ENCODE measurements around the gene ABT1.

GRCh38 chr6:26552205-26552604 lies 44.5 kb upstream of the ABT1 start:
- TF ChIP-seq, protein P1, sequence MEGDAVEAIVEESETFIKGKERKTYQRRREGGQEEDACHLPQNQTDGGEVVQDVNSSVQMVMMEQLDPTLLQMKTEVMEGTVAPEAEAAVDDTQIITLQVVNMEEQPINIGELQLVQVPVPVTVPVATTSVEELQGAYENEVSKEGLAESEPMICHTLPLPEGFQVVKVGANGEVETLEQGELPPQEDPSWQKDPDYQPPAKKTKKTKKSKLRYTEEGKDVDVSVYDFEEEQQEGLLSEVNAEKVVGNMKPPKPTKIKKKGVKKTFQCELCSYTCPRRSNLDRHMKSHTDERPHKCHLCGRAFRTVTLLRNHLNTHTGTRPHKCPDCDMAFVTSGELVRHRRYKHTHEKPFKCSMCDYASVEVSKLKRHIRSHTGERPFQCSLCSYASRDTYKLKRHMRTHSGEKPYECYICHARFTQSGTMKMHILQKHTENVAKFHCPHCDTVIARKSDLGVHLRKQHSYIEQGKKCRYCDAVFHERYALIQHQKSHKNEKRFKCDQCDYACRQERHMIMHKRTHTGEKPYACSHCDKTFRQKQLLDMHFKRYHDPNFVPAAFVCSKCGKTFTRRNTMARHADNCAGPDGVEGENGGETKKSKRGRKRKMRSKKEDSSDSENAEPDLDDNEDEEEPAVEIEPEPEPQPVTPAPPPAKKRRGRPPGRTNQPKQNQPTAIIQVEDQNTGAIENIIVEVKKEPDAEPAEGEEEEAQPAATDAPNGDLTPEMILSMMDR (IDR thresholded peaks at IDR 0.05; ENCODE audit: poor library complexity): no peak
- TF ChIP-seq EZH2 (IDR thresholded peaks at IDR 0.05; ENCODE audit: borderline replicate concordance) (no peak), EZH2phosphoT487 (IDR thresholded peaks at IDR 0.05; ENCODE audit: low read depth, severe bottlenecking, unreplicated experiment) (no peak)

Measured in hepatocyte (in vitro differentiated cells).